GM19025 (cell line): ENCODE data around the gene SCNN1B.
"Not testable (repeated sequence)": the region's sequence is repeated elsewhere in the genome, so short reads cannot be mapped to it uniquely, and the experiment has no call there.

Source experiments
- ATAC-seq: cut with Tn5 transposase; IDR thresholded peaks from one replicate; pipeline ENCODE4 v1.9.1; 2021; ENCODE audit warnings: mild to moderate bottlenecking, low read depth, moderate library complexity; ENCODE audit not compliant: unreplicated experiment

SCNN1B gene

DNA sequence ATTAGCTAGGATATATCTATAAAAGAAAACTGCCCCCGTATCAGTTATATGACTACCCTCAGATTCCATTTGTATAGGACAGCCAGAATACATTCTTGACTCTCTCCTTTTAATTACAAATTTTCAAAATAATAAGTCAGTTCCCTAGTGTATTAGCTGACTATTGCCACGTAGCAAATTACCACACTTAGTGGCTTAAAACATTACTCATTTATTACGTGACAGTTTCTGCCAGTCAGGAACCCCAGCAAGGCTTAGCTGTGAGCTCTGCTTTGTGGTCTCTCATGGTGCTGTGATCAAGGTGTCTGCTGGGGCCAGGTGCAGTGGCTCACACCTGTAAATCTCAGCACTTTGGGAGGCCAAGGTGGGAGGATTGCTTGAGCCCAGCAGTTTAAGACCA, 13.9 kb upstream of the SCNN1B start:
- ATAC-seq, result no peak

DNA sequence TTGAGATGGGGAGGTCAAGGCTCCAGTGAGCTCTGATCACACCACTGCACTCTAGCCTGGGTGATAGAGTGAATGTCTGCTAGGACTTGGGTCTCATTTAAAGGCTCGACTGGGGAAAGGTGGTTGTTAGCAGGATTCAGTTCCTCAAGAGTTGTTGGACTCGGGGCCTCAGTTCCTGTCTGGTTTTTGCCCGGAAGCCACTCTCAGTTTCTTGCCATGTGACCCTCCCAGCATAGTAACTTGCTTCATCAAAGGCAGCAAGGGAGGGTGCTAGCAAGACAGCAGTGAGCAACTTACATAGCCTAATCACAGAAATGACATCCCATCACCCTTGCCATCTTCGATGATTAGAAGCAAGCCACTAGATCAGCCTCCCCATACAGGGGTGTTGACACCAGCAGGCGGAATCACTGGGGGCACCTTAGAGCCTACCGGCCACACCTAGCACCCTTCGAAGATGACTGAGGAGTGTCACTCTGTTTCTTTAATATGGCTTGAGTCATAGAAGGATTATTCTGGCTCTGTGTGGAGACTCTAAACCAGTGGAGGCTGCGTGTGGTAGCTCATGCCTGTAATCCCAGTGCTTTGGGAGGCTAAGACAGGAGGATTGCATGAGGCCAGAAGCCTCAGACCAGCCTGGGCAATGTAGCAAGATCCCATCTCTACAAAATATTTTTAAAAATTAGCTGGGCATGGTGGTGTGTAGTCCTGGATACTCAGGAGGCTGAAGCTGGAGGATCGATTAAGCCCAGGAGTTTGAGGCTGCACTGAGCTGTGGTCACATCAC, 13.2 kb upstream of the SCNN1B start:
- no peak for ATAC-seq

DNA sequence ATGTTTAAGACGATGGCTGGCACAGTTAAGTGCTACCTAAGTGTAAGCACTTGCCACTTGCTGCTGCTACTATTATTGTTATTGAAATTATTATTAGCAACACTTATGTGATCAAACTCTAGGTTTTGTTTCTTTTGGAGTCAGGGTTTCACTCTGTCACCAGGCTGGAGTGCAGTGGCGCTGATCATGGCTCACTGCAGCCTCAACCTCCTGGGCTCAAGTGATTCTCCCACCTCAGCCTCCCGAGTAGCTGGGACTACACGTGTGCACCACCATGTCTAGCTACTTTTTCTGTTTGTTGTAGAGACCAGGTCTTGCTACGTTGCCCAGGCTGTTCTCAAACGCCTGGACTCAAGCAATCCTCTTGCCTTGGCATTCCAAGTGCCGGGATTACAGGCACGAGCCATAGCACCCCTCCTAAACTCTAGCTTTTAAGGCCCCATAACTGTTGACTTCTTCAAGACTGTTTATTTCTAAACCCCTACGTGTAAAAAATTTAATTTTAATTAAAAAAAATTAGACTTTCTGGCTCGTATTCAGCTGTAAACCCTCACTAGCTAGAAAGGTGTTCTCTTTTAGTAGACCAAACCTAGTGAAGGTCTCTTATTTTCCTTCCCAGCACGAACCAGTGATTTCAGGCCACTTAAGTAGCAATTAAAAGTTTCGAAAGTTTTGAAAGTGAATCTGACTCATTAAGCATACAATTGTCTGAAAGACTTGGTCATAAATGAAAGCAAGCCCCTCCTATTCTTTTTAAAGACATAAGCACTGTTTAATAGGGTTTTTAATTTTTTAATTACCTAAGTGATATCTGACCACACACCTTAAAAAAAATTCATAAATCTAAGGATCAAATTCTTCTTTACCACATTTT, 11.7 kb upstream of the SCNN1B start:
- no peak for ATAC-seq

DNA sequence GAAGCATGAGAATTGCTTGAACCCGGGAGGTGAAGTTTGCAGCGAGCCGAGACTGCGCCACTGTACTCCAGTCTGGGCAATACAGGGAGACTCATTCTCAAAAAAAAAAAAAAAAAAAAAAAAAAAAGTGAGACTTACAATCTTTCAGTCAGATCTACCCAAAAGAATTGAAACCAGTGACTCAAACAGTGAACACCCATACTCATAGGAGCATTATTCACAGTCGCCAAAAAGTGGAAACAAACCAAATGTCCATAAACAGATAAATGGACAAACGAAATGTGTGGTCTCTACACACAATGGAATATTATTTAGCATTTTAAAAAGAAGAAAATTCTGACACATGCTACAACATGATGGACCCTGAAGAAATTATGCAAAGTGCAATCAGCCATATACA, 9.1 kb upstream of the SCNN1B start:
- no peak for ATAC-seq

DNA sequence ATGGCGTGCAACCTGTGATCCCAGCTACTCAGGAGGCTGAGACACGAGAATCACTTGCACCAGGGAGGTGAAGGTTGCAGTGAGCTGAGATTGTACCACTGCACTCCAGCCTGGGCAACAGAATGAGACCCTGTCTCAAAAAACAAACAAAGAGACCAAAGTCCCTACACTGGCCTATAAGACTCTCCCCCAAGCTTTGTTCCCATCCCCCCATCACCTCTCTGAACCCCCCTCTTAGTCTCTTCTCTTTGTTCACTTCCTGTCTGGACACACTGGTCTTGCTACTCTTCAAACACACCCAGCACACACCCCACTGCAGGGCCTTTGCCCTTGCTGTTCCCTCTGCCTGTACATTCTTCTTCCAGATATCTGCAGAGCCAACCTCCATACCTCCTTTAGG, 7.8 kb upstream of the SCNN1B start:
- no peak for ATAC-seq

DNA sequence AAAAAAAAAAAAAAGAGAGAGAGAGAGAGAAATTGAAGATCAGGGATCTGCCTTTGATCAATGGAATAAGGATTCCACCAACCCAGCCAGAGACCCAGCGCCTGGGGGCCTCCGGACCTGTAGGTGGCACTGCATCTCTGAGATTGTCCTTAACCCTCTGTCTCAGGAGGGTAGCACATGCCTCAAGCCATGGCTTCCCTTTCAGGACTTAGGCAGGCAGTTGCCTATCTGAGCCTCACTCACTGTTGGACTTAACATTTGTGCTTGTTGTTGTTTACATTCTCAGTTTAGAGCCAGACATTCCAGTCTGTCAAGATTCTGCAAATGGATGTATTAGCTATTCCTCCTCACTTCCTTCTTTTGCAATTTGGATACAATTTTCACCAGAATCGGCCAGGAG, 5.1 kb upstream of the SCNN1B start:
- no peak for ATAC-seq

DNA sequence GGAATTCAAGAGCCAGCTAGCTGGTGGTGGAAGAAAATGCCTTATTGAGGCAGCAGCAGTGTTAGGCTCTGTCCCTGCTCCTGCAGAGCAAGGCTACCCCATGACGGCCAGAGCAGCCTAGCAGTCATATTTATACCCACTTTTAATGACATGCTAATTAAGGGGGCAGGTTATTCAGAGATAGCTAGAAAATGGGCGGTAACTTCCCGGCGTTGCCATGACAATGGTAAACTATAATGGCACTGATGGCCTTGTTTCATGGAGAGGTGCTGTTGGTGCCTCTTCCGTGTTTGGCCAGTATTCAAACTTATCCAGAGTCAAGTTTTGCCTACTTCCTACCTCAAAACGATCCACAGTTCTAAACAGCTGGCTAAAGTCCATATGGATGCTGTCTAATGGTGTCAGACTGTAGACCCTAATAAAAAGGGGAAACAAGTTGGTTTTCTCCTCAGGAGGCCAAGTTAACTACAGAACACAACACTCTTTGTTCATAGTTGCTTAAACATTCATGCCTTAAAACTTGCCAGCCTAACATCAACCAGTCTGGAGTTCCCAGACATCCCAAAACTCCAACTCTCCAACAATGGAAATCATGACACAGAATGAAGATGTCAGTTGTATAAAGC, 3.7 kb upstream of the SCNN1B start:
- no peak for ATAC-seq

DNA sequence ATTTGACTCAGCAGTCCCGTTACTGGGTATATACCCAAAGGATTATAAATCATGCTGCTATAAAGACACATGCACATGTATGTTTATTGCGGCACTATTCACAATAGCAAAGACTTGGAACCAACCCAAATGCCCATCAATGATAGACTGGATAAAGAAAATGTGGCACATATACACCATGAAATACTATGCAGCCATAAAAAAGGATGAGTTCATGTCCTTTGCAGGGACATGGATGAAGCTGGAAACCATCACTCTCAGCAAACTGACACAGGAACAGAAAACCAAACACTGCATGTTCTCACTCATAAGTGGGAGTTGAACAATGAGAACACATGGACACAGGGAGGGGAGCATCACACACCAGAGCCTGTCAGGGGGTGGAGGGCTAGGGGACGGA, 2.3 kb upstream of the SCNN1B start:
- ATAC-seq, result not testable (repeated sequence)

DNA sequence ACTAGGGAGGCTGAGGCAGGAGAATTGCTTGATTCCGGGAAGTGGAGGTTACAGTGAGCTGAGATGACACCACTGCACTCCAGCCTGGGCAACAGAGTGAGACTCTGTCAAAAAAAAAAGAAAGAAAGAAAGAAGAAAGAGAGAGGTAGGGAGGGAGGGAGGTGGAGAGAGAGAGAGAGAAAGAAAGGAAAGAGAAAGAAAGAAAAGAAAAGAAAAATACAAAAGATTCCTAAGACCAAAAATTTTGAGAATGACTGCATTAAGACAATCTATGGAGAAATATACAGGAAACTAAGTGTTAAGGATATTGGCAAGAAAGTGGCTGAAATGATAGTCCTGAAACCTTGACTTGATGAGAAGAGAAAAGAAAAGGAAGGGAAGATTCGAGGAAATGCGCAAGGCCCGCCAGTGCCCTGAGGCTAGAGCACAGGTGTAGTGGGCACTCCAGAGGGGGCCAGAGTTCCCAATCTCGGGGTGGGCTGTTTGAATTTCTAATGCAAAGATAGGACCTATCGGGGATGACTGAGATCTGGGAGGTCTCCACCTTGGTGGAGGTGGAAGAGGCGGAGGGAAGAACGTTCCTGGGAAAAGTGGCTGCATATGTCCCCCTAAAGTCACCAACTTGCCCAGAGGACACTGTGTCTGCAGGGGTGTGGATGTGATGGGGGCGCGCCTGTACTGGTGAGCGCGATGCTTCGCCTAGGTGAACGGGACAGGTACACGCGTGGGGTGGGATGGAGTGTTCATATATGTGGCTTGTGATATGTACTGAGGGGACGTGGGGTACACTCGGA, 654 bp upstream of the SCNN1B start:
- ATAC-seq, result no peak

DNA sequence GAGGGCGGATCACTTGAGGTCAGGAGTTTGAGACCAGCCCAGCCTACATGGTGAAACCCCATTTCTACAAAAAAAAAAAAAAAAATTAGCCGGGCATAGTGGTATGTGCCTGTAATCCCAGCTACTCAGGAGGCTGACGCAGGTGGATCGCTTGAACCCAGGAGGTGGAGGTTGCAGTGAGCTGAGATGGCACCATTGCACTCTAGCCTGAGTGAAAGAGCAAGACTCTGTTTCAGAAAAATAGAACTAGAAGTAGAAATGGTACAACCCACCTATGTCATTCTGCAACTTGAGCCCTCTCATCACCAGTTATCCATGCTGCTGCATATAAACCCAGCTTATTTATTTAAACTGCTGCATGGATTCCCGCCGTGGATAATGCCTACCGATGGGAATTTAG, 1.6 kb downstream of the SCNN1B start:
- ATAC-seq, result no peak

DNA sequence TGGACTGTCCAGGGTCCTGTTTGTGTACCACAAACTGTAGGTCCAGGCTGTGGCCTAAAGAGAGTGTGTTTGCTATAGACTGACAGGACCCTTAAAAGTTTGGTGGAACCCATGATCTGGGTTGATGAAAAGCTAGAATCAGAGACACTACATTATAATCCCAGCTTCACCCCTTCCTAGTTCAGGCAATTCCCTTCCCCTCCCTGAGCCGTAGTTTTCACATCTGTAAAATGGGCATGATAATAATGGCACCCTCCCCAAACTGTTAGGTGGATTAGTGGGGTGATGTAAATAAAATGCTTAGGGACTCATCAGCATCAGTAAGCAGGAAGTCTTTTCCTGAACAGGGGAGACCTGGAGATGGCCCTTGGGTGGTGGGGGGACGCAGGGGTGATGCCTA, 2.5 kb downstream of the SCNN1B start:
- no peak for ATAC-seq

DNA sequence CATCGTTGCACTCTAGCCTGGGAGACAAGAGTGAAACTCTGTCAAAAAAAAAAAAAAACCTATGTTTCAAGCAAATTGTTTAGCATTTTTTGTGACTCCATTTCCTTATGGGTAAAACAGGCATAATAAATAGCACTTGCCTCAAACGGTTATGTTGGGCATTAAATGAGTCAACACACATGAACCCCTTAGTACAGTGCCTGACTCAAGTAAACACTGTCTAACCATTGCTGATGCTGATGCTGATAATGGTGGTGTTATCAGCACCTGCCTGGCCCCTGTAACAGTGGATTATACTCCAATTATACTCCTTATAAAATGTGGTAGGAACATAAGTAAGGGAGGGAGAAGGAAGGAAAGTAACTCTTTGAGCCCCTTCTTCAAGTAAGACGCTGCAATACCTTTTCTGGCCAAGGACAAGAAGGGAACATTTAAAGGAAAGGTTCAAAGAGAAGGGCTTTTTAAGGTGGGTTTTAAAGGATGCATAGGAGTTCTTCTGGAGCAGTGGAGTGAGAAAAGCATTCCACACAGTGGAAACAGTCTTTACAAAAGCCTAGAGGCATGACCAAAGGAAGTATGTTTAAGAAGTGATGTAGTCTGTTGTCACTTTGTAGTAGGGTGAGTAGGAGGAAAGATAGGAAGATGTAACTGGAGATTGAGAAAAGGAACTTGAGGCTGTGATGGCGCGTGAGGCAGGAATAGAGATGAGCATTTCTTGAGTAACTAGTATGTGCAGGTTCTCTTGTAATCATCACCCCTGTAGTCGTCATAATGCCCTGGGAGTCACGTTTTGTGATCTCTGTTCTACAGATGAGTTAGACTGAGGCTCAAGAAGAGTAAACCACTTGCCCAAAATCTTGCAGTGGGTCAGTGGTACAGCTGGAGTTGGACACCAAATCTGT, 4.3 kb downstream of the SCNN1B start:
- ATAC-seq, result no peak

DNA sequence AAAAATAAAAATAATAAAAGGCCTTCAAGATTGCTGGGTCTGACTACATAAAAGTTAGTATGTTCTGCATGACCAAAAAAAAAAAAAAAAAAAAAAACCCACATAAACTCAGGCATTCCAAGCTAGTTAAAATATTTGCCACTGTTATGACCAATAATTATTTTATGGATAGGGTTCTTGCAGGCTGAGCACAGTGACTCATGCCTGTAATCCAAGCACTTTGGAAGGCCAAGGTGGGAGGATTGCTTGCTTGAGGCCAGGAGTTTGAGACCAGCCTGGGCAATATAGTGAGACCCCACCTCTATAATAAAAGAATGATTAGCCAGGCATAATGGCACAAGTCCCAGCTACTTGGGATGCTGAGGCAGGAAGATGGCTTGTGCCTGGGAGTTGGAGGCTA, 8.1 kb downstream of the SCNN1B start:
- no peak for ATAC-seq

DNA sequence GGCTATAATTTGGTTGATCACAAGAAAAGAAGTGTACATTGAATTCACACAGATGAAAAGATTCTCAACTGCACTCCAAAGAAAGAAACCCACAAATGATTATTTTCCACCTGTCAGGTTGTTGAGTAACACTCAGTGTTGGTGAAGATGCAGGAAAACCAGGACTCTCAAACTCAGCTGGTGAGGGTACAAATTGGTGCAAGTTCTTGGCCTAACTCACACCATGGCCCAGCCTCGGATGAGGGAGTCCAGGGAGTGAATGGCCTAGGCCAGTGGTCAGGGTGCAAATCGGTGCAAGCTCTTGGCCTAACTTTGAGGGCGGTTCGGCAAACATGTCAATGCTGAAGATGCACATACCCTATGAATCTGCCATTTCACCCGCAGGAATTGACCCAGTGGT, 8.6 kb downstream of the SCNN1B start:
- ATAC-seq, result no peak

DNA sequence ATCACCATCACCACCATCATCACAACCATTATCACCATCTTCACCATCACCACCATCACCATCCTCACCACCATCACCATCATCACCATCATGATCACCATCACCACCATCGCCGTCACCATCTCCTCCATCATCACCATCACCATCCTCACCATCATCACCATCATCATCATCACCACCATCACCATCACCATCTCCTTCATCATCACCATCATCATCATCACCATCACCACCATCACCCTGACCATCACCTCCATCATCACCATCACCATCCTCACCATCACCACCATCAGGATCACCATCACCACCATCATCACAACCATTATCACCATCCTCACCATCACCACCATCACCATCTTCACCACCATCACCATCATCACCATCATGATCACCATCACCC, 14.1 kb downstream of the SCNN1B start:
- no peak for ATAC-seq

DNA sequence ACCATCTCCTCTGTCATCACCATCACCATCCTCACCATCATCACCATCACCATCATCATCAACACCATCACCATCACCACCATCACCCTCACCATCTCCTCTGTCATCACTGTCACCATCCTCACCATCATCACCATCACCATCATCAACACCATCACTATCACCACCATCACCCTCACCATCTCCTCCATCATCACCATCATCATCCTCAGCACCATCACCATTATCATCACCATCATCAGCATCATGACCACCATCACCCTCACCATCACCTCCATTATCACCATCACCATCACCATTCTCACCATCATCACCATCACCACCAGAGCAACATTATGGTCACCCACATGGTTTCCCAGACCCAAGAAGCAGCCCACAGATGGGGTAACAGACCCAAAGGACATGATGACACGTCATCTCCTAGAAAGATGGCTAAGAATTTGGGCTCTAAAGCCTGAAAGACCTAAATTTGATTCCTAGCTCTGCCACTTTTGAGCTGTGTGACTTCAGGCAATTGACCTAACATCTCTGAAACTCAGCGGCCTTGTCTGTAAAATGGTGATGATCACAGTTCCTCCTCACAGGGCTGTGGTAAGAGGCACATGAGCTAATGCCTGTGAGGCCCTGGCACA, 14.6 kb downstream of the SCNN1B start:
- ATAC-seq, result no peak

DNA sequence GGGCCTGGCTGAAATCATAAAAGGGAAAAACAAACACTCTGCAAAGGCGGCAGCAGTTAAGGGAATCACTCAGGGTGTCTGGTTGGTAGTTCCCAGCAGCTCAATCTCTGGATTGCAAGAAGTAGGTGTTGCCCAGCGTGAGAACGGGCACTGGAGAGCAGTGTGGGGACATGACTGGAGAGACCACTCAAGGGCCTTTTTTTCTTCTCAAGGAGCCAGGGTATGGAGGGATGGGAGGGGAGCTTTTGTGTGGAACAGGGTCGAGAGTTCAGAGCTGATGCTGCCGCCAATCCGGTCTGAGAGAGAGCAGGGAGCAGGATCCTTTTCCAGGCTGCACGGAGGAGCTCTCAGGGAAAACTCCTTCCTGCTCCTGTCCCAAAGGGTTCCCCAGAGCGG, 15.2 kb downstream of the SCNN1B start:
- ATAC-seq, result no peak

DNA sequence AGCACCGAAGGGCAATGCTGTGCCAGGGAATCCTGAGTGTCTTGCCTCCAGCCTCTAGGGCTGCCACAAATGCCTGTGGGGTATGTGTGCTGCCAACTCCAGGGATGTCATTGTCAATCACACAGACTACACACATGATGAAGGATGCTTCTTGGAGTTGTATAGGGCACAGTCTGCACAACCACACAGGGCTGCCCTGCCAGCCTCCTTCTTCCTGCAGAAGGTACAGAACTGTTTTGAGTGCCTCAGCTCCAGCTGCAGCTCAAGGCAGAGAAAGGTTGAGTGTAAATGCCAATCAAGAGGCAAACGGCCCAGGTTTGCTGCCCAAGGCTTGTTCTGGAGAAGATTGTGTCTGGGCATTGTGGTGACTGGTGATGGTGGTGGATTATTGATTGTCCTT, 15.6 kb downstream of the SCNN1B start:
- no peak for ATAC-seq

DNA sequence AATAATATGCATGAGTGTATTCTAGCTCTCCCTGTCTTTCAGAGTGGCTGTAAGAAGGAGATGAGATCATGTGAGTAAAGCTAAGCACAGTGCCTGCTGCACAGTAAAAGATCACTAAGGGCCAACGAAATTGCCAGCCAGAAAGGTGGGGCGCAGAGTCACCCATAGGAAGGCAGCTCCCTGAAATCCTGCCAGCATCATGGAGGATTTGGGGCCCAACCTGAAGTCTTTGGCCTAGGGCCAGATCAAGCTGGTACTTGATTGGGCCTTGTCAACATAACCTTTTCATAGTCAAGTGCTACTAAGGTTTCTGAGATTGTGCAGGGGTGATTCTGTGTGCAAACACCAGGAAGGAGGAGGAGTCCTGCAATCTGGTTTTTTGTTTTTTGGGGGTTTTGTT, 16.5 kb downstream of the SCNN1B start:
- ATAC-seq, result no peak
